MM.1S (cell line): ENCODE measurements around the gene ZNRF3.

Experiments used
- DNase-seq: peaks from one replicate; pipeline ENCODE4 v3.0.0-alpha.2; 2015
- H2AFZ ChIP-seq: fragments of 300-600 bp; sonication (generic); 2 replicates; pipeline ENCODE4 v1.6.0; 2016; ENCODE audit warnings: antibody characterized with exemption, low read length
- H3F3A ChIP-seq: fragments of 300-600 bp; sonication (generic); 2 replicates; pipeline ENCODE4 v1.6.1; 2016; ENCODE audit warnings: mild to moderate bottlenecking, antibody characterized with exemption, low read length, moderate library complexity, mixed read lengths; ENCODE audit not compliant: insufficient read depth
- H3K27ac ChIP-seq: fragments of 300-600 bp; sonication (generic); 2 replicates; pipeline ENCODE4 v1.5.1; 2016; ENCODE audit warnings: mild to moderate bottlenecking, low read length
- H3K27me3 ChIP-seq: fragments of 300-600 bp; sonication (generic); replicated peaks from 2 replicates; pipeline ENCODE4 v1.6.0; 2016; ENCODE audit warnings: low read length; ENCODE audit not compliant: insufficient read depth
- H3K36me3 ChIP-seq: fragments of 300-600 bp; sonication (generic); replicated peaks from 2 replicates; pipeline ENCODE4 v1.6.1; 2016; ENCODE audit warnings: mild to moderate bottlenecking, low read length, mixed read lengths; ENCODE audit not compliant: insufficient read depth
- H3K4me1 ChIP-seq: fragments of 300-600 bp; sonication (generic); 2 replicates; pipeline ENCODE4 v1.6.1; 2016; ENCODE audit warnings: low read length, mixed read lengths
- H3K4me2 ChIP-seq: fragments of 300-600 bp; sonication (generic); 2 replicates; pipeline ENCODE4 v1.6.0; 2016; ENCODE audit warnings: low read depth, low read length
- H3K4me3 ChIP-seq: fragments of 300-600 bp; sonication (generic); 2 replicates; pipeline ENCODE4 v1.5.1; 2016; ENCODE audit warnings: low read length, mixed read lengths
- H3K79me2 ChIP-seq: fragments of 300-600 bp; sonication (generic); 2 replicates; pipeline ENCODE4 v1.6.1; 2016; ENCODE audit warnings: mixed run types, low read length, mixed read lengths
- H3K9ac ChIP-seq: fragments of 300-600 bp; sonication (generic); 2 replicates; pipeline ENCODE4 v1.6.1; 2016; ENCODE audit warnings: low read length, mixed read lengths
- H3K9me2 ChIP-seq: fragments of 300-600 bp; sonication (generic); replicated peaks from 2 replicates; pipeline ENCODE4 v1.6.1; 2016; ENCODE audit warnings: mild to moderate bottlenecking, low read length, mixed read lengths; ENCODE audit not compliant: insufficient read depth
- H3K9me3 ChIP-seq: fragments of 300-600 bp; sonication (generic); replicated peaks from 2 replicates; pipeline ENCODE4 v1.6.1; 2016; ENCODE audit warnings: mild to moderate bottlenecking, low read length, mixed read lengths; ENCODE audit not compliant: insufficient read depth
- H4K20me1 ChIP-seq: fragments of 300-600 bp; sonication (generic); 2 replicates; pipeline ENCODE4 v1.6.1; 2016; ENCODE audit warnings: mild to moderate bottlenecking, low read length, moderate library complexity, mixed read lengths; ENCODE audit not compliant: insufficient read depth
- EZH2 ChIP-seq: fragments of 300-600 bp; sonication (generic); optimal IDR thresholded peaks from 2 replicates; pipeline ENCODE3; 2017; ENCODE audit warnings: low read depth, mild to moderate bottlenecking, antibody characterized with exemption, low read length, mixed read lengths
- EZH2phosphoT487 ChIP-seq: fragments of 300-600 bp; sonication (generic); IDR thresholded peaks from 2 replicates; pipeline ENCODE4 v1.6.1; 2018; ENCODE audit warnings: antibody characterized with exemption, low read length
- TF ChIP-seq, protein P1 (sequence below): fragments of 300-600 bp; sonication (generic); IDR thresholded peaks from 2 replicates; pipeline ENCODE4 v1.5.1; 2016; ENCODE audit warnings: antibody characterized with exemption, low read length, mixed read lengths

Gene ZNRF3

DNA sequence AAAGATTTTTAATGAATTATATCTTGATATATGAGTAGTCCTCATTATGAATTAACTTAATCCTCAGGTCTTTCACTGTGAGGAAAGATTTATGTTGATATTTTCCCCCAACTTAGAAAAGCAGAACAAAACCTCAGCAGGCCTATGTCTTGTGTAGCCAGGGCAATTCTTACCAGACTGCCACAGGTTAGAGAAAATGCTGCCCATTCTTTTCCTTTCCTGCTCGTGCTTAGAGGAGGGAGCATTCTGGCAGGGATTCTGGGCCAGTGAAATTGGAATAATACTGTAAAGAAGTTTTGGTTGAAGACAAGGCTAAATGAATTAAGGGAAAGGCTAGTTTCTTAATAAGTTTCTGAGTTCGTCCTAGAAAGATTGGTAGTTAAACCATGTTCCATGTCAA is 56.6 kb downstream of the ZNRF3 start:
- DNase-seq: no peak
- Histone ChIP-seq H3K27me3 (no peaks in the 10 kb centered on the region), H3F3A (no peaks in the 10 kb centered on the region), H3K4me3 (no peak overlapping the region), H3K79me2 (no peaks in the 10 kb centered on the region), H3K9ac (no peak overlapping the region), H3K9me2 (no peaks in the 10 kb centered on the region), H3K4me1 (no peaks in the 10 kb centered on the region), H3K4me2 (no peak overlapping the region), H2AFZ (no peak overlapping the region), H3K36me3 (no peaks in the 10 kb centered on the region), H3K27ac (no peak overlapping the region), H3K9me3 (no peaks in the 10 kb centered on the region), H4K20me1 (no peaks in the 10 kb centered on the region)
- TF ChIP-seq EZH2phosphoT487 (no peak), EZH2 (no peak)
- TF ChIP-seq, protein P1, sequence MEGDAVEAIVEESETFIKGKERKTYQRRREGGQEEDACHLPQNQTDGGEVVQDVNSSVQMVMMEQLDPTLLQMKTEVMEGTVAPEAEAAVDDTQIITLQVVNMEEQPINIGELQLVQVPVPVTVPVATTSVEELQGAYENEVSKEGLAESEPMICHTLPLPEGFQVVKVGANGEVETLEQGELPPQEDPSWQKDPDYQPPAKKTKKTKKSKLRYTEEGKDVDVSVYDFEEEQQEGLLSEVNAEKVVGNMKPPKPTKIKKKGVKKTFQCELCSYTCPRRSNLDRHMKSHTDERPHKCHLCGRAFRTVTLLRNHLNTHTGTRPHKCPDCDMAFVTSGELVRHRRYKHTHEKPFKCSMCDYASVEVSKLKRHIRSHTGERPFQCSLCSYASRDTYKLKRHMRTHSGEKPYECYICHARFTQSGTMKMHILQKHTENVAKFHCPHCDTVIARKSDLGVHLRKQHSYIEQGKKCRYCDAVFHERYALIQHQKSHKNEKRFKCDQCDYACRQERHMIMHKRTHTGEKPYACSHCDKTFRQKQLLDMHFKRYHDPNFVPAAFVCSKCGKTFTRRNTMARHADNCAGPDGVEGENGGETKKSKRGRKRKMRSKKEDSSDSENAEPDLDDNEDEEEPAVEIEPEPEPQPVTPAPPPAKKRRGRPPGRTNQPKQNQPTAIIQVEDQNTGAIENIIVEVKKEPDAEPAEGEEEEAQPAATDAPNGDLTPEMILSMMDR: no peak

DNA sequence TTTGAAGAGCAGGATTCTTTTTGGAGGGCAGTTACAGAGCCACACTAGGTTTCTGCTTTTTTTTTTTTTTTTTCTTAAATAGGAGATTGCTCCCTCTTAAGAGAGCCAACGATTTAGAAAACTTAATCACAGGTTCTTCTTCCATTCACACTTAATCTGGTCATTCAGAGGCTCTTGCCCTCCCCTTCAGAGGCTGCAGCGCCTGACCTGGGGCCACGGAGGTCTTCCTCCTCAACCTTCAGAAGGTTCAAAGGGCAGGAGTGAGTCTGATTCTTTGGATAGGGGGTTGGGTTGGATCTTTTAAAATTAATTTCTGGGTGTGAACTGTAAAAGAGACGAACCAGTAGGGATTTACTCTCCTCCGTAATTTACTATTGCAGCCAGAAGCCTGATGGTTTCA is 57.1 kb downstream of the ZNRF3 start:
- TF ChIP-seq EZH2phosphoT487: no peak
- TF ChIP-seq, protein P1: no peak
- no peak for TF ChIP-seq EZH2
- H3K9me3 ChIP-seq: no peaks in the 10 kb centered on the region
- no peaks in the 10 kb centered on the region for H3K4me1 ChIP-seq
- DNase-seq: no peak
- no peak overlapping the region for H3K4me3 ChIP-seq
- H3K27ac ChIP-seq: no peak overlapping the region
- no peaks in the 10 kb centered on the region for H3K9me2 ChIP-seq
- no peak overlapping the region for H3K9ac ChIP-seq
- no peaks in the 10 kb centered on the region for H3K79me2 ChIP-seq
- H3K36me3 ChIP-seq: no peaks in the 10 kb centered on the region
- H2AFZ ChIP-seq: no peak overlapping the region
- no peaks in the 10 kb centered on the region for H3K27me3 ChIP-seq
- H3F3A ChIP-seq: no peaks in the 10 kb centered on the region
- no peak overlapping the region for H3K4me2 ChIP-seq
- H4K20me1 ChIP-seq: no peaks in the 10 kb centered on the region

DNA sequence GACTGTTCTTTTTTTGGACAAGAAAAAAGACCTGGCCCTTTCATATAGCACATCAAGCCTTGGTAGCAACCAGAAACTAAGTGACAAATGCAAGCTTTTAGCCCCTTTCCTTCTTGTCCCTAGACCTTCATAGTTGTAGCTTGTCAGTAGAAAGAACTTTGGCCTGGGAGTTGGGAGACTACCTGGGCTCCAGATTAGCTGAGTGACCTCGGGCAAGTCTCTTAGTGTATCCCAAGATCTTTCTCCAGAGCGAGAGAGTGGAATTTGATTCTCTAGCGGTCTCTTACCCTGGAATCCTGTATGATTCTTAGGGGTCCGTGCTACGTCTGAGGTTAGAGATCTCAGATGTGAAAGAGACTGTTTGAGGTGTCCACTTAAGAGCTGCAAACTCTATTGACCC is 59.0 kb downstream of the ZNRF3 start:
- H2AFZ ChIP-seq: no peak overlapping the region
- H3K79me2 ChIP-seq: no peaks in the 10 kb centered on the region
- H3K4me3 ChIP-seq: no peak overlapping the region
- H3K27ac ChIP-seq: no peak overlapping the region
- TF ChIP-seq, protein P1: no peak
- TF ChIP-seq EZH2phosphoT487: no peak
- TF ChIP-seq EZH2: no peak
- no peak for DNase-seq
- no peaks in the 10 kb centered on the region for H3F3A ChIP-seq
- no peaks in the 10 kb centered on the region for H3K9me2 ChIP-seq
- H3K4me2 ChIP-seq: no peak overlapping the region
- no peaks in the 10 kb centered on the region for H3K27me3 ChIP-seq
- H3K36me3 ChIP-seq: no peaks in the 10 kb centered on the region
- H3K4me1 ChIP-seq: no peaks in the 10 kb centered on the region
- no peaks in the 10 kb centered on the region for H3K9me3 ChIP-seq
- no peaks in the 10 kb centered on the region for H4K20me1 ChIP-seq
- H3K9ac ChIP-seq: no peak overlapping the region
